HUES48 (cell line): ENCODE data around the gene PKDREJ.
"Not testable (repeated sequence)": the region's sequence is repeated elsewhere in the genome, so short reads cannot be mapped to it uniquely, and the experiment has no call there.

Experiments used
- H3K27ac ChIP-seq: one replicate; pipeline ENCODE4 v1.7.0; 2013; ENCODE audit warnings: low read depth, low read length, inconsistent platforms
- H3K27me3 ChIP-seq: 2 replicates; pipeline ENCODE4 v1.6.1; 2013; ENCODE audit warnings: mild to moderate bottlenecking, low read length; ENCODE audit not compliant: control insufficient read depth, insufficient read depth
- H3K36me3 ChIP-seq: 2 replicates; pipeline ENCODE4 v1.6.1; 2013; ENCODE audit warnings: low read length; ENCODE audit not compliant: control insufficient read depth, insufficient read depth
- H3K4me1 ChIP-seq: 2 replicates; pipeline ENCODE4 v1.6.1; 2013; ENCODE audit warnings: mild to moderate bottlenecking, low read length; ENCODE audit not compliant: control insufficient read depth, insufficient read depth
- H3K4me3 ChIP-seq: 2 replicates; pipeline ENCODE4 v1.5.1; 2013; ENCODE audit warnings: mild to moderate bottlenecking, low read depth, low read length
- H3K9ac ChIP-seq: 2 replicates; pipeline ENCODE4 v1.6.1; 2013; ENCODE audit warnings: mild to moderate bottlenecking, low read depth, low read length, moderate library complexity
- H3K9me3 ChIP-seq: 2 replicates; pipeline ENCODE4 v1.6.1; 2013; ENCODE audit warnings: low read length; ENCODE audit not compliant: control insufficient read depth, insufficient read depth

The PKDREJ gene

DNA sequence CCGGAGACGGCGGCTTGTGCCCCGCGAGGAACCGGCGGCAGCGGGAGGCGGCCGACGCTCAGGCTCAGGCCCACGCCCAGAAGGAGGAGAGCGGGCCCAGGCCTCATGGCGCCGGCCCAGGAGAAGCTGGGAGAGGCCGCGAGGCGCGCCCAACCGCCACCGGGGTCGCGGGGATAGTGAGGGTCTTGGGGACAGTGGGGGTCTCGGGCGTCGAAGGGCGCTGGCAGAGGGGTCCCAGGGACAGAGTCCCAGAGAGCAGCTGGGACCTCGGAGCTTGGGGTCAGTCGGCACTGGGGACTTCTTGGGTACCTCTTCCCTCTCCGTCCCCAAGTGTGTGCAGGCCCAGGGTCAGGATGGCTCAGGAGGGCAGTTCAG lies at the start of gene PKDREJ:
Gene PKDREJ (minus strand): TSS at position 128 of the 375 bp plus-strand sequence. CDS start 21 bp downstream, at position 107.
- Histone ChIP-seq H3K4me1 (no peaks in the 10 kb centered on the region), H3K4me3 (peak within 1 kb of the TSS; percentile 44; the same call in 1 of the 2 replicates), H3K9ac (no peak within 1 kb of the TSS), H3K9me3 (peaks cover 9% of the 10 kb centered on the region; the same call in 1 of the 2 replicates), H3K36me3 (no peaks in the 10 kb centered on the region), H3K27me3 (peaks cover 65% of the 10 kb centered on the region), H3K27ac (no peak within 1 kb of the TSS)

GRCh38 chr22:46312848-46313247 lies 49.7 kb upstream of the PKDREJ start:
- H3K36me3 ChIP-seq = peaks cover 67% of the 10 kb centered on the region
- H3K27me3 ChIP-seq, H3K9ac ChIP-seq, H3K9me3 ChIP-seq, H3K4me3 ChIP-seq, H3K27ac ChIP-seq, H3K4me1 ChIP-seq: not testable (repeated sequence)

- Histone ChIP-seq H3K4me3 (no peak overlapping the region), H3K36me3 (peaks cover 60% of the 10 kb centered on the region), H3K4me1 (no peaks in the 10 kb centered on the region), H3K27me3 (no peaks in the 10 kb centered on the region), H3K9ac (no peak overlapping the region), H3K9me3 (no peaks in the 10 kb centered on the region), H3K27ac (no peak overlapping the region)
Measured at GRCh38 chr22:46312056-46312455, 48.9 kb upstream of the PKDREJ start.

GRCh38 chr22:46309526-46310085 lies 46.5 kb upstream of the PKDREJ start:
- H3K27me3 ChIP-seq = no peaks in the 10 kb centered on the region
- H3K36me3 ChIP-seq = peaks cover 46% of the 10 kb centered on the region
- no peaks in the 10 kb centered on the region for H3K4me1 ChIP-seq
- H3K4me3 ChIP-seq = no peak overlapping the region
- no peak overlapping the region for H3K27ac ChIP-seq
- no peaks in the 10 kb centered on the region for H3K9me3 ChIP-seq
- no peak overlapping the region for H3K9ac ChIP-seq

GRCh38 chr22:46308283-46308988 lies 45.3 kb upstream of the PKDREJ start:
- Histone ChIP-seq H3K4me3 (no peak overlapping the region), H3K27me3 (no peaks in the 10 kb centered on the region), H3K36me3 (peaks cover 40% of the 10 kb centered on the region), H3K9me3 (no peaks in the 10 kb centered on the region), H3K9ac (no peak overlapping the region), H3K4me1 (no peaks in the 10 kb centered on the region), H3K27ac (no peak overlapping the region)

- Histone ChIP-seq H3K9ac (no peak overlapping the region), H3K4me1 (no peaks in the 10 kb centered on the region), H3K27ac (no peak overlapping the region), H3K4me3 (no peak overlapping the region), H3K27me3 (no peaks in the 10 kb centered on the region), H3K9me3 (no peaks in the 10 kb centered on the region), H3K36me3 (peaks cover 33% of the 10 kb centered on the region)
Measured at GRCh38 chr22:46303347-46303965, 40.3 kb upstream of the PKDREJ start.

GRCh38 chr22:46300491-46300890 lies 37.3 kb upstream of the PKDREJ start:
- H3K36me3 ChIP-seq = peaks cover 28% of the 10 kb centered on the region
- peaks cover 6% of the 10 kb centered on the region; the same call in 1 of the 2 replicates for H3K4me1 ChIP-seq
- H3K27me3 ChIP-seq = no peaks in the 10 kb centered on the region
- no peak overlapping the region for H3K4me3 ChIP-seq
- H3K9ac ChIP-seq = no peak overlapping the region
- H3K27ac ChIP-seq = no peak overlapping the region
- no peaks in the 10 kb centered on the region for H3K9me3 ChIP-seq

- no peaks in the 10 kb centered on the region for H3K9me3 ChIP-seq
- H3K4me1 ChIP-seq = peaks cover 6% of the 10 kb centered on the region; the same call in 1 of the 2 replicates
- H3K36me3 ChIP-seq = peaks cover 28% of the 10 kb centered on the region
- H3K4me3 ChIP-seq = no peak overlapping the region
- H3K9ac ChIP-seq = no peak overlapping the region
- no peaks in the 10 kb centered on the region for H3K27me3 ChIP-seq
- no peak overlapping the region for H3K27ac ChIP-seq
Measured at GRCh38 chr22:46299101-46299500, 36.0 kb upstream of the PKDREJ start.

DNA sequence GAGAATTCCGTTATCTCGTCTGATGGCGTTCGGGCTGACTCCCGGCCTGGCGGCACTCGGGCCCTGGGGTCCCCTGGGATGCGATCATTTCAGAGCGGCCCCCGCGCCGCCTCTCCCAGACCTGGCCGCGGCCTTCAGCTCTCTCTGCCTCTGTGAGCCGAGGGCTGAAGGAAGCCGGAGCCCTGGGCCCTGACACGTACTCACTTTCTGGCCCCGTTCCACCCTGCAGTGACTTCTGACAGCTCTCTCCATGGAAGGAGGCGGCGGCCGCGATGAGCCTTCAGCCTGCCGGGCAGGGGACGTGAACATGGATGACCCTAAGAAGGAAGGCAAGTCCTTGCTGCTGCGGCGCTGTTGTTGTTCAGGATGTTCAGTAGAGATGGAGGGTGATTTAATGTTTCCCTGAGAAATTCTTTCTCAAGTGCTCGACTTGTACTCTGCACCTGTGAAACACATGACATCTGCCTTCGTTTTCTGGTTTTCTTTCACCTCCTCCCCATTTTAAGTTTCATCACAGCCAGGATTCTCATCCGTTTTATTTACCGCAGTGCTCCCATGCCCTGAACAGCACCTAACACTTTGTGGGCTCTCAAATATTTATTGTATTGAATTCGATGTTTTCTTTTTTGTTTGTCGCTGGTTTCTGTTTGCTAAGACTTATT lies 34.1 kb upstream of the PKDREJ start:
- Histone ChIP-seq H3K36me3 (peaks cover 28% of the 10 kb centered on the region), H3K27me3 (no peaks in the 10 kb centered on the region), H3K27ac (peak overlapping the region; percentile 63), H3K9ac (peak overlapping the region; percentile 48), H3K9me3 (no peaks in the 10 kb centered on the region), H3K4me1 (peaks cover 6% of the 10 kb centered on the region; the same call in 1 of the 2 replicates), H3K4me3 (peak overlapping the region; percentile 91)

GRCh38 chr22:46296257-46297150 lies 33.4 kb upstream of the PKDREJ start, which contains the start of gene GTSE1:
Gene GTSE1 (plus strand): TSS chr22:46296870. CDS start chr22:46297401, 531 bp downstream.
- H3K9me3 ChIP-seq = no peaks in the 10 kb centered on the region
- no peaks in the 10 kb centered on the region for H3K27me3 ChIP-seq
- H3K36me3 ChIP-seq = peaks cover 28% of the 10 kb centered on the region
- H3K4me3 ChIP-seq = peak within 1 kb of the TSS; percentile 91
- peak within 1 kb of the TSS; percentile 86 for H3K27ac ChIP-seq
- peaks cover 6% of the 10 kb centered on the region; the same call in 1 of the 2 replicates for H3K4me1 ChIP-seq
- peak within 1 kb of the TSS; percentile 55 for H3K9ac ChIP-seq
